Activated CD4-positive, alpha-beta T cell treated with anti-CD3 and anti-CD28 coated beads, Interleukin-2, amount 50 U/mL, for 48 hours (primary cell): Measurements from ENCODE around the gene DBP.
"Not testable (repeated sequence)": the region's sequence is repeated elsewhere in the genome, so short reads cannot be mapped to it uniquely, and the experiment has no call there.

ENCODE experiments used
- DNase-seq, 2 experiments: peaks; one replicate each; pipeline ENCODE4 v3.0.0-alpha.2; 2020

DBP gene, protein sequence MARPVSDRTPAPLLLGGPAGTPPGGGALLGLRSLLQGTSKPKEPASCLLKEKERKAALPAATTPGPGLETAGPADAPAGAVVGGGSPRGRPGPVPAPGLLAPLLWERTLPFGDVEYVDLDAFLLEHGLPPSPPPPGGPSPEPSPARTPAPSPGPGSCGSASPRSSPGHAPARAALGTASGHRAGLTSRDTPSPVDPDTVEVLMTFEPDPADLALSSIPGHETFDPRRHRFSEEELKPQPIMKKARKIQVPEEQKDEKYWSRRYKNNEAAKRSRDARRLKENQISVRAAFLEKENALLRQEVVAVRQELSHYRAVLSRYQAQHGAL

DNA sequence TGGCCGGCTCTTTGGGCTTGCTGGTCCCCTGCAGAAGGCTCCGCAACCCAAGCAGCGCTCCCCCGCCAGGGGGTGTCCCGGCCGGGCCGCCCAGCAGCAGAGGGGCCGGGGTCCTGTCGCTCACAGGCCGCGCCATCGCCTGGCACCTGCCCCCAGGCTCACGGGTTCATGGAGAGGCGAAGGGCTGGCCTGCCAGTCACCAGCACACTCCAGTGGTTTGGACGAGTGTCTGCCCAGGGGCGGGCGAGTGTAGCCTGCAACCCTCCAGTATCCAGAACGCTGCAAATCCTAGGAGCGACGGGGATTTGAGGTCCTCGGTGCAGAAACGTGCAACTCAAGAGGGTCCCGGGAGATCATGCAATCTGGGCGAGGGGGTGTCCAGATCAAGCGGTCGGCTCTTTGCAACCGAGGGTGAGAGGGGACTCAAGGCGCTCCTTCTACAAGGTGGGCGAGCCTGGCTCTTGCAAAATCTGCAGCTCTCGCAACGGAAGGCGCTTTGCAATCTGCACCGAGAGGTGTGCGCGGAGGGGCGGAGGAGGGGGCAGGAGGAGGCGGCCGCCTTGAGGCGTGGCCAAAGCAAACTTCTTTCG lies at the start of gene DBP:
DBP (minus strand) TSS at position 521 of the 590 bp plus-strand sequence; CDS start at position 136, 385 bp downstream.
- no peak for DNase-seq

DNA sequence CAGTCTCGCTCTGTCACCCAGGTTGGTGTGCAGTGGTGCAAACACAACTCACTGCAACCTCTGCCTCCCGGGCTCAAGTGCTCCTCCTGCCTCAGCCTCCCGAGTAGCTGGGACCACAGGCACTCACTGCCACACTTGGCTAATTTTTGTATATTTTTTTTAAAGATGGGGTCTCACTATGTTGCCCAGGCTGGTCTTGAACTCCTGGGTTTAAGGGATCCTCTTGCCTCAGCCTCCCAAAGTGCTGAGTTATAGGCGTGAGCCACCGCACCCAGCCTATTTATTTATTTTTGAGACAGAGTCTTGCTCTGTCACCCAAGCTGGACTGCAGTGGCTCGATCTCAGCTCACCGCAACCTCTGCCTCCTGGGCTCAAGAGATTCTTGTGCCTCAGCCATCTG lies 49.5 kb upstream of the DBP start:
- not testable (repeated sequence) for DNase-seq

DNA sequence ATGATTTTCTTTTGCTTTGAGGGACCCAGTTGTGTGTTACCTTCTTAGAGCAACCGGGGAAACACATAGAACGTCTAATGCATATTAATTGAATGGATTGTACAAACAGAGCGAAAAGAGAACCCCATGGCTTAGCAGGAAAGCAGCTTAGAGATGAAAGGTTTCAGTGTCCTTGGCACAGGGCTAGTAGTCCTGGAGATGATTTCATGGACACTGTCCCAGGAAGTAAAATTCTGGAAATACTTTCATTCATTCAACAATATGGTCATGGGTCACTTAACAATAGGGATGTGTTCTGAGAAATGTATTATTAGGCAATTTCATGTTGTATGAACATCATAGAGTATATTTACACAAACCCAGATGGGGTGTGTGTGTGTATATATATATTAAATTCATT lies 48.9 kb upstream of the DBP start:
- DNase-seq = no peak

DNA sequence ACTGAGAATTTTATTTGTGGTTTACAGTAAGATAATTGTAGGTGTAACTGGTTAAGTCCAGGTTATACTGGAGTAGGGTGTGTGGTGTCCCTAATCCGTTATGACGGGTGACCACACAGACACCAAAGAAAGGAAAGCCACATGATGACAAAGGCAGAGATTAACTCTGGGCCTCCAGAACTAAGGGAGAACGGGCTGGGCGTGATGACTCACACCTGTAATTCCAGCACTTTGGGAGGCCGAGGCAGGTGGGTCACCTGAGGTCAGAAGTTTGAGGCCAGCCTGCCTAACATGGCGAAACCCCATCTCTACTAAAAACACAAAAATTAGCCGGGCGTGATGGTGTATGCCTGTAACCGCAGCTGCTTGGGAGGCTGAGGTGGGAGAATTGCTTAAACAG lies 48.4 kb upstream of the DBP start:
- no peak for DNase-seq

DNA sequence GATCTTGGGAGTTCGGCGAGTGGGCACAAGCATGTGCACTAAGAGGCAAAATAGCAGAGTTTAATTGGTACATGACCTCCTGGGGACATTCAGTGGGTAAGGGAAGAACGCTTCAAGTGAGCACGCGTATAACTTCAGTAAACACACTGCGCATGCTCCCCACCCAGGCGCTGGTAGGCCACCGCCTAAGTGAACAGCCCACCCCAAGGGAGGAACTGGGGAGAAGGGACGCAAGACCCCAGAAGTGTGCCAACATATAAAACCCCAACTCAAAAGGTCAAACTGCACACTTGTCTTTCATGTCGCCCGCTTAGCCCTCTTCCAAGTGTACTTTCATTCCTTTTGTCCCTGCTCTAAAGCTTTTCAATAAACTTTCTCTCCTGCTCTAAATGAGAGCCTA lies 46.2 kb upstream of the DBP start:
- DNase-seq = no peak

DNA sequence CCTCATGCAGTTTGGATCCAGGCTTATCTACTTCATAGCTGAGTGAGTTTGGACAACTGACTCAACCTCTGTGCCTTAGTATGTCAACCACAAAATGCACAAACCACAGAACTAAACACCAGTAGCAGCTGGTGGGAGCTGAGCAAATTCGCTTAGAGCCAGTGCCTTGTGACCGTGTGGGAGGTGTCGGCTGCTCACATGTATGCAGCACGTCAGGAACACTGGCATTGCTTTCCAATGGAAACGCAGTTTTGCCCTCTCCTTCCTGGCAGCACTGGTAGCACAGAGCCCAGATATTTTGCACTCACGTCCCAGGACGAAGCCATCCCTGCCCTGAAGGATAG lies 43.9 kb upstream of the DBP start:
- DNase-seq = no peak

DNA sequence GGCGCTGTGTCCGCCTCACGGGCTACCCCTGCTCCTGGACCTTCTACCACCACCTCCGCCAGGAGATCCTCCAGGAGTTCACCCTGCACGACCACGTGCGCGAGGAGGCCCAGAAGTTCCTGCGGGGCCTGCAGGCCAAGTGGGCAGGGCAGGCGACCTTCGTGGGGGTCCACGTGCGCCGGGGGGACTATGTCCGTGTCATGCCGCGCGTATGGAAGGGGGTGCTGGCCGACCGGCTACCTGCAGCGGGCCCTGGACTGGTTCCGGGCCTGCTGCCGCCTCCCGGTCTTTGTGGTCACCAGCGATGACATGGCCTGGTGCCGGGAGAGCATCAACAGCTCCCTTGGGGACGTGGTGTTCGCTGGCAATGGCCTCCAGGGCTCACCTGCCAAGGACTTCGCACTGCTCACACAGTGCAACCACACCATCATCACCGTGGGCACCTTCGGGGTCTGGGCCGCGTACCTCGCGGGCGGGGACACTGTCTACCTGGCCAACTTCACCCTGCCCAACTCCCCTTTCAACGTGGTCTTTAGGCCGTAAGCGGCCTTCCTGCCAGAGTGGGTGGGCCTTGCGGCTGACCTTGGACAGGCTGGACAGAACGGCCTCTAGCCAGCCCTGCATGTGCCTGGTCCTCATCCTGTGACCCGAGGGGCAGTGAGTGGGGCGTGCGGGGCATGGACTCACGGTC lies 43.4 kb upstream of the DBP start:
- no peak for DNase-seq

DNA sequence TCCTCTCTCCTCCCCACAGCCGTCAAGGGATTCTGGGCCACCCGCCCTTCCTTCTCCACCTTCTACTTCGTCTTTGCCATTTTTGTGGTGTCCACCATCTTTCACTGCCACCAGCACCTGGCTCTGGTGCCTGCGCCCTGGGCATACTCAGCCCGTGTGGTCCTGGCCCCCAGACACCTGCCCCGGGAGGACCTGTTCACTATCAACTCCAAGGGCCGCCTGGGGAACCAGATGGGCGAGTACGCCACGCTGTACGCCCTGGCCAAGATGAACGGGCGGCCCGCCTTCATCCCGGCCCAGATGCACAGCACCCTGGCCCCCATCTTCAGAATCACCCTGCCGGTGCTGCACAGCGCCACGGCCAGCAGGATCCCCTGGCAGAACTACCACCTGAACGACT lies 42.8 kb upstream of the DBP start:
- DNase-seq = not testable (repeated sequence)

DNA sequence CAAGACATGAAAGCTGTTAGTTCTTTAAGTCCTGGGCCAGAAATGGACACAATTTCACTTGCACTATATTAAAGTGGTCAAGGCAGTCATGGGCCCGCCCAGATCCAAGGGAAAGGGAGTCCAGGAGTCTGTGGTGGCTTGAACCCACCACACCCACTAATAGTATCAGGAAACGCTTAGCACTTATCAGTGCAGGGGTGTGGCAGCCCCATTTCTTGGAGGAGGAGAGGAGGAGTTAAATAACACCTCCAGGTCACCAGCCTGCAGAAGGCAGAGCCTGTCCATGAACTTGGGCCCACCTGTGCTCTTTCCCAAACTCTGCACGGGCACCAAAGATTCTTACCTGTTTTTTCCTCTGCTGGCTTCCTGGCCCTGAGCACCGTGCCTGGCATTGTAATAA lies 41.0 kb upstream of the DBP start:
- DNase-seq = no peak

DNA sequence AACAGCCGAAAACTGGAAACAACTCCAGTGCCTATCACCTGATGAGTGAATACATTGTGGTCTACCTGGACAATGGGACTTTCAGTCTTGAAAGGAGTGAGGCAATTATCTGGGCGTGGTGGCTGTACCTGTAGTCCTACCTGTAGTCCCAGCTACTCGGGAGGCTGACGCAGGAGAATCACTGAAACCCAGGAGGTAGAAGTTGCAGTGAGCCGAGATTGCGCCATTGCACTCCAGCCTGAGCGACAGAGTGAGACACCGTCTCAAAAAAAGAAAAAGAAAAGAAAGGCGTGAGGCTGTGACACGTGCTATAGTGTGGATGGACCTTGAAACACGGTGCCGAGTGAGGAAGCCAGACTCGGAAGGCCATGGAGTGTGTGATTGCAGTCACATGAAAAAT lies 39.7 kb upstream of the DBP start:
- DNase-seq = no peak

DNA sequence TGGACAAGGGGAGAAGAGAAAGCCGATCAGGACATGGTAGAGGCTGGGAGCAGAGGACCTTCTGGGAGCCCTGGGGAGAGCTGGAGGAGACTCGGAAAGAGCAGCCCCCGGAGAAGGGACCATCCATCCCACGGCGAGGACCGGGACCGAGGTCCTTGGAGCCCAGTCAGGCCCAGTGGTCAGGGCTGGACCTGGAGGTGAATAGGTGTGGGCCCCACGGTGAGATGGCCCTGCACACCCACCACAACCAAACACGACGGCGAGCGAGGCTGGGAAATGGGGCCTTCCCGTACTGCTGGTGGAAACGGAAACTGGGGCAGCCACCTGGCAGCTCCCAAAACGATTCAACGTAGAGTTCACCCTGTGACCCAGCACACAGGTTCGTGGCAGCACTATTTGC lies 39.3 kb upstream of the DBP start:
- DNase-seq = no peak

DNA sequence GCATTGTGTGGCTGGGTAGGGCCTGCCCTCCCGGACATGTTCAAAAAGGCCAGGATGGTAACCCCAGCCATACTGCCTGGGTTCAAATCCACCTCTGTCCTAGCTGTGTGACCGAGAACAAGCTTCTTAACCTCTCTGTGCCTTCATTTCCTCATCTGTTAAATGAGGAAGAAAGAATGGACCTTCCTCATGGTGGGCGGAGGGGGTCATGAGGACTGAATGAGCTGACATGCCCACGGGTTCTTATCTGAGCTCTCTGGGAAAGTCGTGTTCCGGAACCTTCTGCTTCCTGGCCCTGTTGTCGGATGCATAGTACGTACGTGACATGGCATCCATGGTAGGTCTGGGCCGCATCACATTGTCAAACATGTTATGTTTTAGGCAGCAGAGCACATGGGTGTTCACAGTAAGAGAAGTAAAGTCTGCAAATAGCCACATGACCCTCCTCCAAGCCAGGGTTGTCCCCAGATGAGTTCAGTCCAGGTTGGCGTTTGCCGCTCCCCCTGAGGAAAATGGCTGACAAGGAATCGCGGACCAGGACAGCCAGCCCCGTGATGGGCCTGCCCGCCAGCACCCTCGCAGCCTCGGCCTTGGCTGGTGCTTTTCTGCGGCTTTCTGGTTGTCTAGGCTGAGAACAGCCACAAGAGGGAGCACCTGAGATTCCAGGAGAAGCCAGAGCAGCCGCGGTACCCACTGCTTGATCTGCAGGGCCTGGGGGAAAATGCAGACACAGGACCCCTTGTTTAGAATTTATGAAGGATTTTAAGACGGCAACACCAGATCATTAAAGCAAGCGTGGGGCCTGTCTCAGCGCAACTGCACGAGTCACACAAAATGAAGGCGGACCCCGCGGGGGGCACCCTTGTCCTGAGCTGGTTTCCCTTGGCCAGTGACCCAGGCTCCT lies 38.0 kb upstream of the DBP start:
- peak; percentile 77 to 82 for DNase-seq

DNA sequence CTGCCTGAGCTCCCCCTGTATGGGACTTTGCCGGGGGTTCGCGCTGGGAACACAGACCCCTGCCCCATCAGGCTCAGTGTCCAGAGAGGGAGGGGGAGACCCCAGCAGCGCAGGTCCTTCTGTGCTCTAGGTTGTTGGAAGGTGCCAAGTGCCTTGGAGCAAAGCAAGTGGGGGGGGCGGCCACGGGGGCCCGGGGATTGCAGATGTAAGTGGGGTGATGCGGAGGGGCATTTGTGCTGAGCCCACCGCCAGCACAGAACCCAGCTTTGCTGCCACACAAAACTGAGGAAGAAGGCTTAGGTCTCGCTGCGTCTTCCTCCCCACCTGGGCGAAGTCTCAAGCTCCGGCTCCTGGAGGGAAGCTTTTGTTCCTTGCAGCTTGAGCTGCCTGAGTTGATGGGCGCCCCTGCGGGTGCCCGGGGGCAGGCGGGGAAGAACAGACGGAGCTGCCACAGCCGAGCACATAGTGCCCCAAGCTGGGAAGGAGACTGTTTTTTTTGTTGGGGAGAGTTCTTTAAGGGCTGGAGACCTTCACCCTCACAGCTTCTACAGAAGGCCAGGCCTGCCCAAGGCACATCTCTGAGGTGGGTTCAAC lies 37.1 kb upstream of the DBP start:
- DNase-seq = no peak

DNA sequence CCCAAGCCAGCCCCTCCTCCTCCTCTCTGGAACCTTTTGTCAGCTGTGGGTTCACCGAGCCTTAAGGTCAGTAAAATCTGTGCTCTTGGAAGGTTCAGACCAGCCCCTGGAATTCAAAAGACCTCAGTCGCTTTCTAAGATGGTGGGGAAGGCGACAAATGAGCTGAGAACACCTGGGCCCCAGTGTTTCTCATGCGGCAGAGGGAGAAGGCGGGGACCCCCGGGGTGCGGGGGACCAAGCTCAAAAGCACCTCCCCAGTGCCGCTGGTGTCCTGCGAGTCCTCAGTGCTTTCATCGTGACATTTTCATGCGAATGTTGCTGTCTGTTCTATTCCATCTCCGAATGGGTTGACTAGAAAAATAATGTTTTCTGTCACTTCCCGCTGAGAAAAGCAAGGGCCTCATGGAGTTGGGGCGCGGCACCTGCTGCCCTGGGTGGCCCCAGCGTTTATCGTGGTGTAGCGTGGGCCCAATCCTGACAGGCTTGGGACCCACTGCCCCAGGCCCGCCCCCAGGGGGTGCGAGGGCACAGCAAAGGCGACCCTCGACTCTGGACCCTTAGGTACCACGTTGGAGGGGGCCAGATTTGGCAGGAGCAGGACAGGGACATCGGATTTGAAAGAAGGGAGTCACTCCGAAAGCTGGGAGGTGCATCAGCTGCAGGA lies 36.4 kb upstream of the DBP start:
- no peak for DNase-seq

DNA sequence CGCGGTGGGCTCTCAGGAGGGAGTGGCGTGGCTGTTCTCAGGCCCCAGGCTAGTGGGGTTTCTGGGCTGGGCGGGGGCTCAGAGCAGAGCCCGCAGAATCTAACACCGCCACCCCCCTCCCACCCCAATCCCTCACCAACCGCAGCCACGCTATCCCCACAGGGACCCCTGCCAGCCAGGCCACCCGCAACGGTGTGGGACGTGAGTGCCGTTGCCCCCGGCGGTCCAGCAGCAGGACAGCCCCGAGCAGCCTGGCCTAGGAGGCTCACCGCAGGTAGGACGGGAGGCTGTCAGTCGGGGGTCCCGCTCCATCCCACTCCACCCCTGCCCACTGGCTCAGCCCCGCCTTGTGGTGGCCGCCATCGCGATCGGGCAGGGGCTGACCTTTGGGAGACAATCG lies 35.8 kb upstream of the DBP start, which contains the start of gene NTN5:
NTN5 (minus strand) TSS at position 24 of the 400 bp plus-strand sequence. CDS start 2,031 bp downstream, outside the sequence.
- no peak for DNase-seq

DNA sequence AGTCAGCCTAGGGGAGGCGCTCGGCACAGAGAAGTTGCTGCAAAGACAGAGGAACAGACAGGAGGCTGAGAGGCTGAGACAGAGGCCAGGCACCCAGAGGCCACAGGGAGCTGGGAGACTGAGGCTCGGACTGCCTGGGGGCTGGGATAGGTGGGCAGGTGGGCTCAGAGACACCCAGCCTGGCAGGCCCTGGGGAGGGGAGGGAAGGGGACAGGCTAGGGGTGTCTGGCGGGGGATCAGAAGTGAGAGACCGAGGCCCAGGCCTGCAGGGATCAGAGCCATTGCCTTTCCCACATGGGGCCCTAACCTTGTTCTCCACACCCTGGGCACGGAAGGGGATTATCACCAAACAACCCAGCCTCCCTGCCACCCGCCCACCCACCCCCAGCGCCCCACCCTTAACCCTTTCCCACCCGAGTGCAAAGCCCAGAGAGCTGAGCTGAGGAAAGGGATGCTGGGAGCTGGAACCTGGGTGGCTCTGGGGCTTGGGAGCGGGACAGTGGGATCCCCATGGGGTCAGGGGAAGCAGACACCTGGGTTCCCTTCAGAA lies 34.3 kb upstream of the DBP start:
- DNase-seq = no peak

DNA sequence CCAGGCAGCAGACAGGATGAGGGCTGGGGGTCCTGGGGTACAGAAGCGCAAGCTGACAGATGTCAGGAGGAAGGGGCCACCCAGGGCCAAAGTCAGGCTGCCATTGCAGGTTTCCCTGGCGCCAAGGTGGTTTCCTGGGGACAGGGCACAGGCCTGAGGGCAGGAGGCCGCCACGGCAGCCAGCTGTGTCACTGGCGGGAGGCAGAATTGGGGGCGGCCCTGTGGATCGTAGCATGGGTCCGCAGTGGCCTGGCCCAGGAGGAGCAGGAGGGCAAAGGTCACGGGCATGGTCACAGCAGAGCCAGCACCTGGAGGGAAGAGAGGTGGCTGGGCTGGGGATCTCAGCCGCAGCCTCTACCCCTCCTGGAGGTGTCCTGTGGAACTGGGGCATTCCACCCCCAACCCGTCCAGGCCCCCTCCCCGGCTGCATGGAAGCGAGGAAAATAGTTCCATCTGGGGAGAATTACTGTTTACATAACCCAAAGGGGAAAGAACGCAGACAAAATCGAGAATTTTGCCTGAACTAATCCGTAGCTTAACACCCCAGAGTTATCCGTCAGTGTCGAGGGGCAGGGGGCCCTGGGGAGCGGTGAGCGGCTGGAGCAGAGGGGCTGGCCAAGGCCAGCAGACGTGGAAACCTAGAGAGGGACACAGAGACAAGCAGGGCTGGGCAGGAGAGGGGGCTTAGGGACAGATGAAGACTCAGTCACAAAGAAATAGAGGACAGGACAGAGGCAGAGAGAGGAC lies 33.7 kb upstream of the DBP start:
- DNase-seq = no peak

DNA sequence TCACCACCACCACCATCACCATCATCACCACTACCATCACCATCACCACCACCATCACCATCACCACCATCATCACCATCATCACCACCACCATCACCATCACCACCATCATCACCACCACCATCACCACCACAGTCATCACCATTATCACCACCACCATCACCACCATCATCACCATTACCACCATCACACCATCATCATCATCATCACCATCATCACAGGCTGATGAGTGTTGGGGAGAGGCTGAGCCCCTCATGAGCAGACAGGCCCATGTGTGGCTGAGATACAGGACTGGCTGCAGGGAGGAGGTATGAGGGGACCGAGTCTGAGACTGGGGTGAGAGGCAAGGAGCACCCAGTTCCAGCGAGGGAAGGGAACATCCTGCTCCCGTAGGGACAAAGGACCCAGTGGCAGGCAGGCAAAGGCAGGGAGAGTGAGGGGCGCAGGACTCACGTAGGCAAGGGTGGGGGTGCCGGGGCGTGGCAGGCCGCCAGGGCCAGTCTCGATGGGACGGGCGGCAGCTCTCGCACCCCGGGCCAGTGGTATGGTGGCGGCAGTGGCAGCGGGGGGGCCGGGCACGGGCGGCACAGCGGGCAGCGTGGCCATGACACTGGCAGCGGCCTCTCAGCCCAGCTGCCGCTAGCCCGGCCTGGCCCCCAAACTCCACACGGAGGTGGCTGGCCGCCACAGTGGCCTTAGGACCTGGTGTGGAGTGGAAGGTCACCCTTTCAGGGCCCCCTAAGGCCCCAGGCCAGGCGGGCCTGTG lies 32.9 kb upstream of the DBP start:
- DNase-seq = no peak

DNA sequence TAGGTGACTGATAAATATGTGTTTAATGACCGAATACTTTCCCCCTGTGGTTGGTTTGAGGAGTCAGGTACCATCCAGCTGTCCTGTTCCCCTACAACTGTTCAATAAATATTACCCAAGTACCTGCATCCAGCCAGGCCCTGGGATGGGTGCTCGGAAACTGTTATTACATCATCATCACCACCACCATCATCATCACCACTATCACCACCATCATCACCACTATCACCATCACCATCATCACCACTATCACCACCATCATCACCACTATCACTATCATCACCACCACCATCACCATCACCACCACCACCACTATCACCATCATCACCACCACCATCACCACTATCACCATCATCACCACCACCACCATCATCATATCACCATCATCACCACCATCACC lies 31.6 kb upstream of the DBP start:
- no peak for DNase-seq

DNA sequence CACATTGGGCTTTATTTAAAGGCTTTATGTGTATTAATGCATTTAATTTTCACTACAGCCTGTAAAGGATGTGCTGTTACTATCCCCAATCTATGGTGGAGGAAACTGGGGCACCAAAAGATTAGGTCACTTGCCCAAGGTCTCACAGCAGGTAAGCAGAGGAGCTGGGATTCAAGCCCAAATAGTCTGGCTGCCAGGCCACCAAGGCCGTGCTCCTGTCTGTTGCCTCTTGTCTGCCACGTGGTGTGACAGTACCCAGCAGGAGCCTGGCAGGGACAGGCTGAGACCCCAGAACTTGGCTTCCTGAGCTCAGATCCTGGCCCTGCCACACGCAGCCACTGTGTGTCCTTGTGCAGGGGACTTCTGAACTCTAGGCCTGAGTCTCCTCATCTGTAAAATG lies 31.2 kb upstream of the DBP start:
- DNase-seq = no peak
